Thymus (tissue), 11 donors: ENCODE data around the gene MAGEA9B. TPM values are rescaled to one million over a fixed set of nuclear protein-coding genes. Genes with fewer than 3 reads are reported as not detected.
"Not testable (repeated sequence)": the region's sequence is repeated elsewhere in the genome, so short reads cannot be mapped to it uniquely, and the experiment has no call there.

Experiments
- DNase-seq, 9 donors: peaks; one replicate each; pipeline ENCODE4 v3.0.0-alpha.2; 2013; ENCODE audit warnings: low spot score in 9 of 9, low read depth in 6 of 9, missing footprints in 1 of 9
- H3K27ac ChIP-seq, 2 donors: one replicate each; pipeline ENCODE4 v1.5.1; 2013; ENCODE audit warnings: control low read depth in 1 of 2, low read depth in 1 of 2, low read length in 1 of 2, mild to moderate bottlenecking in 1 of 2, moderate library complexity in 1 of 2
- H3K27me3 ChIP-seq, 2 donors: one replicate each; pipeline ENCODE4 v1.5.1; 2013; ENCODE audit warnings: low read length in 1 of 2; ENCODE audit not compliant: control insufficient read depth in 2 of 2, insufficient read depth in 1 of 2
- H3K36me3 ChIP-seq, 2 donors: one replicate each; pipeline ENCODE4 v1.5.1; 2013; ENCODE audit warnings: low read length in 1 of 2, mild to moderate bottlenecking in 1 of 2, moderate library complexity in 1 of 2; ENCODE audit not compliant: control insufficient read depth in 2 of 2, insufficient read depth in 2 of 2
- H3K4me1 ChIP-seq, 2 donors: one replicate each; pipeline ENCODE4 v1.5.1; 2013; ENCODE audit warnings: low read length in 2 of 2; ENCODE audit not compliant: control insufficient read depth in 2 of 2, insufficient read depth in 2 of 2
- H3K4me3 ChIP-seq, 2 donors: one replicate each; pipeline ENCODE4 v1.5.1; 2013; ENCODE audit warnings: low read length in 2 of 2, control low read depth in 1 of 2, mild to moderate bottlenecking in 1 of 2
- H3K9me3 ChIP-seq, 2 donors: one replicate each; pipeline ENCODE4 v1.5.1; 2013; ENCODE audit warnings: low read length in 1 of 2, mild to moderate bottlenecking in 1 of 2; ENCODE audit not compliant: control insufficient read depth in 2 of 2, insufficient read depth in 1 of 2
- WGBS: extraction: QIAGEN DNeasy Blood & Tissue Kit; methylation state at CpG from one replicate; pipeline ENCODE4 v1.1.7; 2013; 5-methylcytosine and 5-hydroxymethylcytosine counted together
- polyA plus RNA-seq: library from polyadenylated mRNA; stranded (reverse); fragments of 200-250 nt; gene quantifications from one replicate; pipeline ENCODE4 v1.2.3, GENCODE V29; 2013
- total RNA-seq: library from RNA; stranded (reverse); fragments of 120-200 nt; gene quantifications from one replicate; pipeline ENCODE4 v1.2.4, GENCODE V29; 2013
- donor health status: healthy.

The MAGEA9B gene
- total and polyA plus RNA-seq, 2 donors: 0.11 TPM; not detected in 1

DNA sequence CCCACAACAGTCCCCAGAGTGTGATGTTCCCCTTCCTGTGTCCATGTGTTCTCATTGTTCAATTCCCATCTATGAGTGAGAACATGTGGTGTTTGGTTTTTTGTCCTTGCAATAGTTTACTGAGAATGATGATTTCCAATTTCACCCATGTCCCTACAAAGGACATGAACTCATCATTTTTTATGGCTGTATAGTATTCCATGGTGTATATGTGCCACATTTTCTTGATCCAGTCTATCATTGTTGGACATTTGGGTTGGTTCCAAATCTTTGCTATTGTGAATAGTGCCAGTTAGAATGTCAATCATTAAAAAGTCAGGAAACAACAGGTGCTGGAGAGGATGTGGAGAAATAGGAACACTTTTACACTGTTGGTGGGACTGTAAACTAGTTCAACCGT, 32.4 kb upstream of the MAGEA9B start:
- not testable (repeated sequence) for H3K27me3 ChIP-seq, H3K9me3 ChIP-seq, H3K36me3 ChIP-seq, H3K4me1 ChIP-seq, H3K27ac ChIP-seq, H3K4me3 ChIP-seq, DNase-seq
- WGBS: no CpG with 5 or more reads among the region's 1 CpG

- 95% methylated on average over 3 of the region's 3 CpGs for WGBS
- Histone ChIP-seq H3K36me3 (no peaks in the 10 kb centered on the region), H3K9me3 (no peaks in the 10 kb centered on the region), H3K27me3 (no peaks in the 10 kb centered on the region), H3K4me3 (no peak overlapping the region), H3K27ac (no peak overlapping the region), H3K4me1 (no peaks in the 10 kb centered on the region)
- no peak for DNase-seq
These were observed 31.6 kb upstream of the MAGEA9B start for GRCh38 chrX:149618871-149619270.

DNA sequence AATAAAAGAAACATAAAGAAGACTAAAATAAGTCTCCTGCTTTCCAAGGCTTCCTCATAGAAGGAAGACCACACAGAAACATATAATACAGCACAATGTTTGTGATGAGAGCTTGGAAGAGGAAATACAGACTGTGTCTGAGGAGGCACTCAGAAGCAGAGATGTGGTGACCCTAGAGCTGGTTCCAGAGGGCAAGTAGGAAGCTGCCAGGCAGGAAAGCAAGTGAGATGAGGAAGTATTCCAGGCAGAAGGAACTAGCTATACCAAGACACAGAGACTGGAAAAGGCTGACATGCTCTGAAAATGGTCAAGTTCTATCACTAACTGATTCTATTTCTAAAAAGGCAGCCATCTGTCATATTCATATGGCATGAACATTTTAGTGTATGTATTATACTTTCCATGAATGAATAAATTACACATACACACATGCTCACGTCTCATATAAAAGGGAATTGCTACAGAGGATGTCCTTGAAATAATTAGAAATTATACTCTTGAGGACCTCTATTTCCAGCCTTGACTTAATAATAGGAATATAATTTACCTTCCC, 24.4 kb upstream of the MAGEA9B start:
- peaks cover 0 to 5% of the 10 kb centered on the region in 2 donors for H3K36me3 ChIP-seq
- H3K4me1 ChIP-seq: no peaks in the 10 kb centered on the region
- no peak overlapping the region for H3K27ac ChIP-seq
- WGBS: 100% methylated on average over 1 of the region's 1 CpG
- no peak for DNase-seq
- H3K9me3 ChIP-seq: no peaks in the 10 kb centered on the region
- no peak overlapping the region for H3K4me3 ChIP-seq
- no peaks in the 10 kb centered on the region for H3K27me3 ChIP-seq

- Histone ChIP-seq H3K9me3 (no peaks in the 10 kb centered on the region), H3K36me3 (peaks cover 0 to 9% of the 10 kb centered on the region in 2 donors), H3K4me1 (no peaks in the 10 kb centered on the region), H3K27ac (no peak overlapping the region), H3K4me3 (no peak overlapping the region), H3K27me3 (no peaks in the 10 kb centered on the region)
- WGBS: 100% methylated on average over 5 of the region's 5 CpGs
- DNase-seq: no peak
These were observed 23.3 kb upstream of the MAGEA9B start for GRCh38 chrX:149610511-149610910.

DNA sequence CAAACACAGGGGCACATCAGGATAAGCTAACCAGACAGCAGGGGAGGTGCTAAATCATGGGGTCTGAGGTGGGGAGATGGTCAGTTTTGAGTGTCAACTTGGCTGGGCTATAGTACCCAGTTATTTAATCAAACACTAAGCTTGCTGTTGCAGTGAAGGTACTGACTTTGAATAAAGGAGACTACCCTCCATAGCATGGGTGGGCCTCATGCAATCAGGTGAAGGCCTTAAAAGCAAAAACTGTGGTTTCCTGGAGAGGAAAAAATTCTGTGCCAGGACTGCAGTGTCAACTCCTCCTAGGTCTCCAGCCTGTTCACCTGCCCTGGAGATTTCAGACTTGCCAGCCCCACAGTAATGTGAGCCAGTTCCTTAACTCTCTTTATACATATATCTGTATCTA, 20.4 kb upstream of the MAGEA9B start:
- H3K4me3 ChIP-seq: no peak overlapping the region
- no peaks in the 10 kb centered on the region for H3K9me3 ChIP-seq
- peaks cover 0 to 9% of the 10 kb centered on the region in 2 donors for H3K36me3 ChIP-seq
- no peaks in the 10 kb centered on the region for H3K4me1 ChIP-seq
- H3K27me3 ChIP-seq: no peaks in the 10 kb centered on the region
- DNase-seq: no peak
- H3K27ac ChIP-seq: no peak overlapping the region

DNA sequence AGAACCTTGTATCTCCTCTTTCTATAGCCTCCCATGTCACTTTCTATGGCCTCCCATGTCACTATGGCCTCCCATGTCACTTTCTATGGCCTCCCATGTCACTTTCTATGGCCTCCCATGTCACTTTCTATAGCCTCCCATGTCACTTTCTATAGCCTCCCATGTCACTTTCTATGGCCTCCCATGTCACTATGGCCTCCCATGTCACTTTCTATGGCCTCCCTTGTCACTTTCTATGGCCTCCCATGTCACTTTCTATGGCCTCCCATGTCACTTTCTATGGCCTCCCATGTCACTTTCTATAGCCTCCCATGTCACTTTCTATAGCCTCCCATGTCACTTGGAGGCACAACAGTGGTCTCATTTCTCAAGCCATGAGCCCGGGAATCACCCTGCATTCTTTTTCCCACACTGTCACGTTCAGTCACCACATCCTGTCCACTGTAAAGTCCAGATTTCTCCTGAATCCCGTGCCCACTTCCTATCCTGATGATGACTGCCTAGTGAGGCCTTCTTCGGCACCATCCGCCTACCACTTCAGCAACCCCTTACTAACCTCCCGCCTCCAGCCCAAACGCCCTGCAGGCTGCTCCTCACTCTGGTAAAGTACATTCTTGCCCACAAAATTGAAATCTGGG, 18.1 kb upstream of the MAGEA9B start:
- not testable (repeated sequence) for DNase-seq, H3K9me3 ChIP-seq, H3K36me3 ChIP-seq, H3K4me1 ChIP-seq, H3K4me3 ChIP-seq, H3K27me3 ChIP-seq, H3K27ac ChIP-seq
- 99% methylated on average over 7 of the region's 7 CpGs for WGBS

GRCh38 chrX:149598603-149599002, 11.3 kb upstream of the MAGEA9B start:
- H3K4me3 ChIP-seq, DNase-seq, H3K4me1 ChIP-seq, H3K27ac ChIP-seq, H3K36me3 ChIP-seq, H3K9me3 ChIP-seq, H3K27me3 ChIP-seq: not testable (repeated sequence)
- WGBS: 67% methylated on average over 3 of the region's 11 CpGs

- not testable (repeated sequence) for DNase-seq, H3K4me1 ChIP-seq, H3K9me3 ChIP-seq, H3K4me3 ChIP-seq, H3K36me3 ChIP-seq, H3K27ac ChIP-seq, H3K27me3 ChIP-seq
- WGBS: no CpG with 5 or more reads among the region's 7 CpGs
These were observed 8.7 kb upstream of the MAGEA9B start for GRCh38 chrX:149595943-149596342.

- H3K36me3 ChIP-seq, DNase-seq, H3K27me3 ChIP-seq, H3K4me3 ChIP-seq, H3K4me1 ChIP-seq, H3K9me3 ChIP-seq, H3K27ac ChIP-seq: not testable (repeated sequence)
- WGBS: no CpG with 5 or more reads among the region's 17 CpGs
These were observed 8.0 kb upstream of the MAGEA9B start, which contains the start of gene HSFX2 for GRCh38 chrX:149595214-149595613. HSFX2 (minus strand) TSS chrX:149595314; CDS start chrX:149594700, 614 bp downstream.
